Testis (tissue), 3 donors: ENCODE data around the gene PSME2. TPM values are rescaled to one million over a fixed set of nuclear protein-coding genes. Genes with fewer than 3 reads are reported as not detected.
A peak's percentile ranks its signal among the peaks of the same experiment; 100 is the strongest.

Source experiments
- DNase-seq: peaks from one replicate; pipeline ENCODE4 v3.0.0-alpha.2; 2019
- H3K27ac ChIP-seq, 2 donors: fragments of 200-600 bp; sonication (generic); one replicate each; pipeline ENCODE4 v1.5.1; 2019
- H3K27me3 ChIP-seq: fragments of 200-600 bp; sonication (generic); one replicate; pipeline ENCODE4 v1.5.1; 2019
- H3K36me3 ChIP-seq: fragments of 200-600 bp; sonication (generic); one replicate; pipeline ENCODE4 v1.5.1; 2017; ENCODE audit warnings: low read depth; ENCODE audit errors: missing control alignments
- H3K4me1 ChIP-seq: fragments of 200-600 bp; sonication (generic); one replicate; pipeline ENCODE4 v1.5.1; 2019
- H3K4me3 ChIP-seq, 2 donors: fragments of 200-600 bp; sonication (generic); one replicate each; pipeline ENCODE4 v1.5.1; 2017 to 2019
- H3K9me3 ChIP-seq: fragments of 200-600 bp; sonication (generic); one replicate; pipeline ENCODE4 v1.5.1; 2017
- CTCF ChIP-seq, 3 experiments: fragments of 450-650 bp in 2 of 3; fragments of 200-600 bp in 1 of 3; sonication (generic) in 1 of 3; IDR thresholded peaks; one replicate each; pipeline ENCODE4 v1.5.1; 2016 to 2019; ENCODE audit warnings: antibody characterized with exemption in 3 of 3, mild to moderate bottlenecking in 2 of 3, moderate library complexity in 1 of 3
- POLR2A ChIP-seq: fragments of 450-650 bp; IDR thresholded peaks from one replicate; pipeline ENCODE4 v1.6.1; 2017; ENCODE audit warnings: antibody characterized with exemption, mild to moderate bottlenecking, moderate library complexity
- WGBS, 2 donors: methylation state at CpG; one replicate each; pipeline ENCODE4 v1.1.5; 2018; 5-methylcytosine and 5-hydroxymethylcytosine counted together
- intact Hi-C: fragments of 100-400 bp; cut with DNase I; formaldehyde crosslinking; loops from one replicate; pipeline ENCODE4 v1.15.1; 2023; ENCODE audit warnings: low total_unique reads
- microRNA-seq, 2 donors: library from miRNA; unstranded; fragments of <30 nt; microRNA quantifications; one replicate each; pipeline ENCODE4, GENCODE V29; 2016; ENCODE audit warnings: borderline number of aligned reads in 2 of 2, borderline replicate concordance in 1 of 2
- polyA plus RNA-seq: library from polyadenylated mRNA; stranded (reverse); fragments of 350-450 nt; fragmentation: Illumina TruSeq; extraction: RNeasy Lipid Tissue Mini Kit (QIAGEN cat#74804); gene quantifications from one replicate; pipeline ENCODE4 v1.2.3, GENCODE V29; 2014; ENCODE audit warnings: low read depth, low replicate concordance; ENCODE audit not compliant: insufficient read depth
- small RNA-seq, 2 donors: library from RNA; depleted of rRNA; stranded (forward); fragments of <200 nt; gene quantifications; one replicate each; pipeline ENCODE3, GENCODE V24; 2016
- total RNA-seq, 2 donors: library from RNA; depleted of rRNA; stranded (reverse); fragments of >200 nt; gene quantifications; one replicate each; pipeline ENCODE4 v1.2.3, GENCODE V29; 2016

The PSME2 gene
- total and polyA plus RNA-seq, 3 donors from 2014 or later: 49.8 to 122 (median 78.1) TPM

GRCh38 chr14:24093901-24094840, 52.2 kb downstream of the PSME2 start, which contains the start of gene PCK2:
Gene PCK2 (plus strand): TSS chr14:24094311. CDS start chr14:24094406, 95 bp downstream.
- WGBS, 2 donors: 0 to 1% methylated on average over 26 to 68 of the region's 68 CpGs
- peak; percentile 82 for DNase-seq
- Histone ChIP-seq H3K27ac (peak within 1 kb of the TSS; percentile 82 to 85), H3K4me3 (peak within 1 kb of the TSS; percentile 54 to 89), H3K36me3 (no peaks in the 10 kb centered on the region), H3K9me3 (no peaks in the 10 kb centered on the region), H3K4me1 (peaks cover 12% of the 10 kb centered on the region), H3K27me3 (no peaks in the 10 kb centered on the region)
- TF ChIP-seq POLR2A: no peak
- TF ChIP-seq CTCF (IDR thresholded peaks at IDR 0.05): no peak
- intact Hi-C loops: no loop called here

Small RNAs within 50 kb of the gene (microRNA-seq; reads per million reads assigned to microRNA genes)
- 0 reads per million in 2 donors for gene MIR7703

Small RNAs within 50 kb of the gene (small RNA-seq; reads per million reads assigned to genes)
- 0 to 0.09 reads per million in 2 donors for gene AL136295.4
- 0 to 0.19 reads per million in 2 donors for gene IPO4
- 0 reads per million in 2 donors for gene IRF9
- gene RNA5SP383: 0.37 to 0.47 reads per million in 2 donors

Other genes starting within 250 kb of the PSME2 start
Only the 30 nearest of the 31 such genes appear.
- gene DHRS4, start 192.8 kb downstream of the PSME2 start, total RNA-seq: 10 to 100 TPM; 33.6 to 41.8 TPM
- 26.0 TPM for gene DHRS4, start 192.8 kb downstream of the PSME2 start, polyA plus RNA-seq
- gene DHRS4L2, start 157.7 kb downstream of the PSME2 start, total RNA-seq: 10 to 100 TPM; 15.7 to 23.4 TPM
- 22.4 TPM for gene DHRS4L2, start 157.7 kb downstream of the PSME2 start, polyA plus RNA-seq
- gene CARMIL3, start 94.6 kb downstream of the PSME2 start, total RNA-seq: 1 to 10 TPM; 7.7 to 8.6 TPM
- gene CARMIL3, start 94.6 kb downstream of the PSME2 start, polyA plus RNA-seq: 6.8 TPM
- under 1 TPM; 0.12 to 0.71 TPM for gene CPNE6, start 75.0 kb downstream of the PSME2 start, total RNA-seq
- 5.7 TPM for gene CPNE6, start 75.0 kb downstream of the PSME2 start, polyA plus RNA-seq
- gene PCK2, start 52.3 kb downstream of the PSME2 start, total RNA-seq: 10 to 100 TPM; 20.7 to 30.6 TPM
- 43.6 TPM for gene PCK2, start 52.3 kb downstream of the PSME2 start, polyA plus RNA-seq
- 10 to 100 TPM; 67.6 to 68.0 TPM for gene DCAF11, start 31.8 kb downstream of the PSME2 start, total RNA-seq
- gene DCAF11, start 31.8 kb downstream of the PSME2 start, polyA plus RNA-seq: 77.4 TPM
- gene NRL, start 31.7 kb downstream of the PSME2 start, total RNA-seq: 1 to 10 TPM; 6.6 to 8.3 TPM
- 8.2 TPM for gene NRL, start 31.7 kb downstream of the PSME2 start, polyA plus RNA-seq
- 1 to 10 TPM; 2.2 to 3.5 TPM for gene FITM1, start 16.0 kb downstream of the PSME2 start, total RNA-seq
- gene FITM1, start 16.0 kb downstream of the PSME2 start, polyA plus RNA-seq: 3.7 TPM
- gene PSME1, start 10.4 kb downstream of the PSME2 start, total RNA-seq: 10 to 100 TPM; 43.3 to 63.9 TPM
- 101 TPM for gene PSME1, start 10.4 kb downstream of the PSME2 start, polyA plus RNA-seq
- gene EMC9, start 5.0 kb downstream of the PSME2 start, total RNA-seq: 10 to 100 TPM; 15.2 to 23.9 TPM
- 33.7 TPM for gene EMC9, start 5.0 kb downstream of the PSME2 start, polyA plus RNA-seq
- gene RNF31, start 888 bp upstream of the PSME2 start, total RNA-seq: 10 to 100 TPM; 94.5 to 96.8 TPM
- gene RNF31, start 888 bp upstream of the PSME2 start, polyA plus RNA-seq: 71.0 TPM
- gene IRF9, start 14.7 kb upstream of the PSME2 start, total RNA-seq: 10 to 100 TPM; 45.7 to 56.2 TPM
- gene IRF9, start 14.7 kb upstream of the PSME2 start, polyA plus RNA-seq: 74.8 TPM
- gene REC8, start 25.5 kb upstream of the PSME2 start, total RNA-seq: 10 to 100 TPM; 27.7 to 55.9 TPM
- gene REC8, start 25.5 kb upstream of the PSME2 start, polyA plus RNA-seq: 58.8 TPM
- gene IPO4, start 42.2 kb upstream of the PSME2 start, total RNA-seq: 100 to 1,000 TPM in 1 of 2 donors, 10 to 100 TPM in 1; 85.9 to 140 TPM
- gene IPO4, start 42.2 kb upstream of the PSME2 start, polyA plus RNA-seq: 156 TPM
- 10 to 100 TPM; 45.0 to 50.0 TPM for gene TM9SF1, start 48.8 kb upstream of the PSME2 start, total RNA-seq
- gene TM9SF1, start 48.8 kb upstream of the PSME2 start, polyA plus RNA-seq: 53.2 TPM
- 10 to 100 TPM; 19.4 to 27.4 TPM for gene TSSK4, start 59.1 kb upstream of the PSME2 start, total RNA-seq
- 78.2 TPM for gene TSSK4, start 59.1 kb upstream of the PSME2 start, polyA plus RNA-seq
- 100 to 1,000 TPM in 1 of 2 donors, 10 to 100 TPM in 1; 52.9 to 111 TPM for gene CHMP4A, start 66.9 kb upstream of the PSME2 start, total RNA-seq
- gene CHMP4A, start 66.9 kb upstream of the PSME2 start, polyA plus RNA-seq: 56.3 TPM
- gene MDP1, start 69.5 kb upstream of the PSME2 start, total RNA-seq: 10 to 100 TPM; 17.3 to 19.5 TPM
- gene MDP1, start 69.5 kb upstream of the PSME2 start, polyA plus RNA-seq: 20.1 TPM
- gene NEDD8, start 85.8 kb upstream of the PSME2 start, total RNA-seq: 100 to 1,000 TPM in 1 of 2 donors, 10 to 100 TPM in 1; 94.6 to 110 TPM
- gene NEDD8, start 85.8 kb upstream of the PSME2 start, polyA plus RNA-seq: 180 TPM
- gene GMPR2, start 86.3 kb upstream of the PSME2 start, total RNA-seq: 10 to 100 TPM; 30.0 to 42.2 TPM
- 49.9 TPM for gene GMPR2, start 86.3 kb upstream of the PSME2 start, polyA plus RNA-seq
- gene TINF2, start 96.0 kb upstream of the PSME2 start, total RNA-seq: 10 to 100 TPM; 27.5 to 32.1 TPM
- 45.6 TPM for gene TINF2, start 96.0 kb upstream of the PSME2 start, polyA plus RNA-seq
- 10 to 100 TPM in 1 of 2 donors, 1 to 10 TPM in 1; 3.6 to 10.5 TPM for gene TGM1, start 116.6 kb upstream of the PSME2 start, total RNA-seq
- gene TGM1, start 116.6 kb upstream of the PSME2 start, polyA plus RNA-seq: 5.4 TPM
- gene RABGGTA, start 125.0 kb upstream of the PSME2 start, total RNA-seq: 10 to 100 TPM; 70.9 to 90.2 TPM
- gene RABGGTA, start 125.0 kb upstream of the PSME2 start, polyA plus RNA-seq: 33.5 TPM
- gene DHRS1, start 153.2 kb upstream of the PSME2 start, total RNA-seq: 10 to 100 TPM; 22.5 to 24.6 TPM
- gene DHRS1, start 153.2 kb upstream of the PSME2 start, polyA plus RNA-seq: 19.2 TPM
- 10 to 100 TPM; 25.0 to 27.6 TPM for gene NOP9, start 153.2 kb upstream of the PSME2 start, total RNA-seq
- 20.1 TPM for gene NOP9, start 153.2 kb upstream of the PSME2 start, polyA plus RNA-seq
- 1 to 10 TPM; 3.8 to 6.6 TPM for gene CIDEB, start 161.4 kb upstream of the PSME2 start, total RNA-seq
- 7.0 TPM for gene CIDEB, start 161.4 kb upstream of the PSME2 start, polyA plus RNA-seq
- gene LTB4R2, start 163.5 kb upstream of the PSME2 start, total RNA-seq: 10 to 100 TPM; 23.4 to 28.1 TPM
- gene LTB4R2, start 163.5 kb upstream of the PSME2 start, polyA plus RNA-seq: 4.2 TPM
- gene LTB4R, start 164.9 kb upstream of the PSME2 start, total RNA-seq: 10 to 100 TPM; 10.3 to 10.9 TPM
- gene LTB4R, start 164.9 kb upstream of the PSME2 start, polyA plus RNA-seq: 5.5 TPM
- gene ADCY4, start 188.5 kb upstream of the PSME2 start, total RNA-seq: 10 to 100 TPM; 13.9 to 23.1 TPM
- gene ADCY4, start 188.5 kb upstream of the PSME2 start, polyA plus RNA-seq: 10.0 TPM
- gene RIPK3, start 193.4 kb upstream of the PSME2 start, total RNA-seq: 10 to 100 TPM in 1 of 2 donors, 1 to 10 TPM in 1; 3.2 to 11.3 TPM
- 2.8 TPM for gene RIPK3, start 193.4 kb upstream of the PSME2 start, polyA plus RNA-seq